Endodermal cell (in vitro differentiated cells): ENCODE measurements around the gene EDN2. TPM values are rescaled to one million over a fixed set of nuclear protein-coding genes. Genes with fewer than 3 reads are reported as not detected.

Source experiments
- DNase-seq: peaks from one replicate; pipeline ENCODE4 v3.0.0-alpha.2; 2017
- H3K27ac ChIP-seq: 2 replicates; pipeline ENCODE4 v1.5.1; 2013; ENCODE audit warnings: mild to moderate bottlenecking, low read depth, low read length, moderate library complexity
- H3K27me3 ChIP-seq: 2 replicates; pipeline ENCODE4 v1.6.1; 2013; ENCODE audit warnings: mild to moderate bottlenecking, low read length, moderate library complexity; ENCODE audit not compliant: insufficient read depth, control insufficient read depth, poor library complexity, severe bottlenecking
- H3K36me3 ChIP-seq: 2 replicates; pipeline ENCODE4 v1.7.0; 2013; ENCODE audit warnings: mild to moderate bottlenecking, low read length, moderate library complexity; ENCODE audit not compliant: control insufficient read depth, insufficient read depth
- H3K4me1 ChIP-seq: one replicate; pipeline ENCODE4 v1.7.0; 2013; ENCODE audit warnings: low read length; ENCODE audit not compliant: control insufficient read depth, insufficient read depth
- H3K4me3 ChIP-seq: 2 replicates; pipeline ENCODE4 v1.5.1; 2013; ENCODE audit warnings: mild to moderate bottlenecking, low read length, moderate library complexity
- H3K9ac ChIP-seq: 2 replicates; pipeline ENCODE4 v1.6.1; 2013; ENCODE audit warnings: mild to moderate bottlenecking, low read length, moderate library complexity; ENCODE audit not compliant: poor library complexity, severe bottlenecking; ENCODE audit errors: extremely low read depth
- H3K9me3 ChIP-seq: 2 replicates; pipeline ENCODE4 v1.6.1; 2013; ENCODE audit warnings: mild to moderate bottlenecking, low read length, moderate library complexity; ENCODE audit not compliant: control insufficient read depth
- H3K27ac Mint-ChIP-seq: 2 replicates; pipeline ENCODE4 v1.8.0; 2020; ENCODE audit warnings: mixed read lengths
- H3K27me3 Mint-ChIP-seq: 2 replicates; pipeline ENCODE4 v1.8.0; 2021; ENCODE audit warnings: mild to moderate bottlenecking, mixed read lengths; ENCODE audit not compliant: insufficient read depth
- H3K36me3 Mint-ChIP-seq: 2 replicates; pipeline ENCODE4 v1.8.0; 2020; ENCODE audit warnings: low read depth, mixed read lengths
- H3K4me1 Mint-ChIP-seq: 2 replicates; pipeline ENCODE4 v1.8.0; 2020; ENCODE audit warnings: mixed read lengths
- H3K4me3 Mint-ChIP-seq: 2 replicates; pipeline ENCODE4 v1.8.0; 2020; ENCODE audit warnings: mild to moderate bottlenecking, moderate library complexity, mixed read lengths
- H3K9me3 Mint-ChIP-seq: 2 replicates; pipeline ENCODE4 v1.8.0; 2020; ENCODE audit warnings: mild to moderate bottlenecking, mixed read lengths
- CTCF ChIP-seq: fragments of 200-600 bp; sonication (generic); conservative IDR thresholded peaks from 2 replicates; pipeline ENCODE4 v1.5.0; 2021; ENCODE audit warnings: antibody characterized with exemption, mild to moderate bottlenecking
- WGBS, 2 experiments: methylation state at CpG; one replicate each; pipeline versions ENCODE4 v1.1.5 to v1.1.7; 2013; ENCODE audit warnings: missing lambda C conversion rate in 2 of 2, mixed read lengths in 1 of 2; ENCODE audit not compliant: insufficient coverage in 1 of 2, insufficient read length in 1 of 2; 5-methylcytosine and 5-hydroxymethylcytosine counted together
- total RNA-seq, 2 donors: library from RNA; stranded (reverse); fragmentation: NEBNext Ultra II Directional in 1 of 2; extraction: Animal tissue kit (Norgen Biotek cat#: 25700) in 1 of 2; gene quantifications; 2 replicates in 1 of 2; 3 replicates in 1 of 2; pipeline ENCODE4 v1.2.1, GENCODE V29; 2021

The EDN2 gene
- total RNA-seq, 2 donors from 2014 or later = not detected

- H3K9ac ChIP-seq = no peak overlapping the region
- H3K27me3 ChIP-seq = no peaks in the 10 kb centered on the region
- Mint-ChIP-seq H3K27ac (no peak overlapping the region), H3K27me3 (peaks cover 5% of the 10 kb centered on the region), H3K36me3 (no peaks in the 10 kb centered on the region), H3K4me1 (peaks cover 27% of the 10 kb centered on the region), H3K9me3 (no peaks in the 10 kb centered on the region), H3K4me3 (no peak overlapping the region)
- no peaks in the 10 kb centered on the region for H3K9me3 ChIP-seq
- no peak for TF ChIP-seq CTCF
- H3K4me3 ChIP-seq = no peak overlapping the region
- 91 to 100% methylated on average over 2 of the region's 2 CpGs for WGBS, 2 experiments
- DNase-seq = peak; percentile 54
- peaks cover 17% of the 10 kb centered on the region for H3K4me1 ChIP-seq
- no peaks in the 10 kb centered on the region for H3K36me3 ChIP-seq
- H3K27ac ChIP-seq = no peak overlapping the region
These were observed 15.1 kb upstream of the EDN2 start for GRCh38 chr1:41499591-41499990.

GRCh38 chr1:41498804-41499203, 14.3 kb upstream of the EDN2 start:
- no peaks in the 10 kb centered on the region for H3K9me3 Mint-ChIP-seq
- no peak overlapping the region for H3K27ac Mint-ChIP-seq
- no peak overlapping the region for H3K4me3 ChIP-seq
- H3K4me3 Mint-ChIP-seq = no peak overlapping the region
- DNase-seq = peak; percentile 58
- H3K27ac ChIP-seq = no peak overlapping the region
- 92 to 95% methylated on average over 11 to 12 of the region's 12 CpGs for WGBS, 2 experiments
- TF ChIP-seq CTCF = peak; percentile 38
- H3K36me3 Mint-ChIP-seq = no peaks in the 10 kb centered on the region
- H3K4me1 ChIP-seq = peaks cover 17% of the 10 kb centered on the region
- H3K9ac ChIP-seq = no peak overlapping the region
- H3K27me3 Mint-ChIP-seq = peaks cover 5% of the 10 kb centered on the region
- peaks cover 20% of the 10 kb centered on the region for H3K4me1 Mint-ChIP-seq
- H3K36me3 ChIP-seq = no peaks in the 10 kb centered on the region
- no peaks in the 10 kb centered on the region for H3K9me3 ChIP-seq
- H3K27me3 ChIP-seq = no peaks in the 10 kb centered on the region

GRCh38 chr1:41498391-41498790, 13.9 kb upstream of the EDN2 start:
- peaks cover 15% of the 10 kb centered on the region for H3K4me1 ChIP-seq
- no peaks in the 10 kb centered on the region for H3K36me3 ChIP-seq
- 95 to 100% methylated on average over 4 to 5 of the region's 5 CpGs for WGBS, 2 experiments
- Mint-ChIP-seq H3K27me3 (peaks cover 5% of the 10 kb centered on the region), H3K4me3 (no peak overlapping the region), H3K27ac (peak overlapping the region; percentile 33), H3K4me1 (peaks cover 17% of the 10 kb centered on the region), H3K9me3 (no peaks in the 10 kb centered on the region), H3K36me3 (no peaks in the 10 kb centered on the region)
- H3K4me3 ChIP-seq = no peak overlapping the region
- no peaks in the 10 kb centered on the region for H3K9me3 ChIP-seq
- peak; percentile 61 for DNase-seq
- no peaks in the 10 kb centered on the region for H3K27me3 ChIP-seq
- no peak overlapping the region for H3K9ac ChIP-seq
- H3K27ac ChIP-seq = no peak overlapping the region
- no peak for TF ChIP-seq CTCF
